SK-N-SH (cell line): ENCODE results near the gene CDC34.

Experiments used
- NFIC ChIP-seq: IDR thresholded peaks from 2 replicates; pipeline ENCODE4 v1.4.0; 2012; ENCODE audit warnings: borderline replicate concordance
- POLR2AphosphoS5 ChIP-seq: IDR thresholded peaks from 2 replicates; pipeline ENCODE4 v1.6.1; 2012; ENCODE audit warnings: low read depth, low read length
- RFX5 ChIP-seq: IDR thresholded peaks from 2 replicates; pipeline ENCODE4 v1.6.1; 2012; ENCODE audit warnings: mild to moderate bottlenecking, improper control_type of control experiment, low read length
- YY1 ChIP-seq: IDR thresholded peaks from 2 replicates; pipeline ENCODE4 v1.4.0; 2012; ENCODE audit warnings: low read depth, mild to moderate bottlenecking
- TF ChIP-seq, protein P1 (sequence below): fragments of 200-600 bp; sonication (generic); IDR thresholded peaks from 2 replicates; pipeline ENCODE4 v1.6.1; 2017; ENCODE audit warnings: antibody characterized with exemption, mild to moderate bottlenecking, moderate library complexity
- TF ChIP-seq, protein P2 (sequence below): IDR thresholded peaks from 2 replicates; pipeline ENCODE4 v1.4.0; 2012; ENCODE audit warnings: low read depth, borderline replicate concordance
- TF ChIP-seq, protein P3 (sequence below): IDR thresholded peaks from 2 replicates; pipeline ENCODE4 v1.4.0; 2012; ENCODE audit warnings: low read depth

DNA sequence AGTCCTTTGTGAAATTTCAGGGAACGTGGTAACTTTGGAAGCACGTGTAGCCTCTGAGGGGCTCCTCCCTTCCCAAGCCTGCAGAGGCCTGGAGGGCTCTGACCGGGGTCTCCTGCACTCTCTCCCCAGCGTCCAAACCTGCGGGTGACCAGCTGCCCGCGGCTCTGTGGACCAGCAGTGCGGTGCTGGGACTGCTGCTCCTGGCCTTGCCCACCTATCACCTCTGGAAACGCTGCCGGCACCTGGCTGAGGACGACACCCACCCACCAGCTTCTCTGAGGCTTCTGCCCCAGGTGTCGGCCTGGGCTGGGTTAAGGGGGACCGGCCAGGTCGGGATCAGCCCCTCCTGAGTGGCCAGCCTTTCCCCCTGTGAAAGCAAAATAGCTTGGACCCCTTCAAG, 26.9 kb upstream of the CDC34 start:
- TF ChIP-seq, protein P1, sequence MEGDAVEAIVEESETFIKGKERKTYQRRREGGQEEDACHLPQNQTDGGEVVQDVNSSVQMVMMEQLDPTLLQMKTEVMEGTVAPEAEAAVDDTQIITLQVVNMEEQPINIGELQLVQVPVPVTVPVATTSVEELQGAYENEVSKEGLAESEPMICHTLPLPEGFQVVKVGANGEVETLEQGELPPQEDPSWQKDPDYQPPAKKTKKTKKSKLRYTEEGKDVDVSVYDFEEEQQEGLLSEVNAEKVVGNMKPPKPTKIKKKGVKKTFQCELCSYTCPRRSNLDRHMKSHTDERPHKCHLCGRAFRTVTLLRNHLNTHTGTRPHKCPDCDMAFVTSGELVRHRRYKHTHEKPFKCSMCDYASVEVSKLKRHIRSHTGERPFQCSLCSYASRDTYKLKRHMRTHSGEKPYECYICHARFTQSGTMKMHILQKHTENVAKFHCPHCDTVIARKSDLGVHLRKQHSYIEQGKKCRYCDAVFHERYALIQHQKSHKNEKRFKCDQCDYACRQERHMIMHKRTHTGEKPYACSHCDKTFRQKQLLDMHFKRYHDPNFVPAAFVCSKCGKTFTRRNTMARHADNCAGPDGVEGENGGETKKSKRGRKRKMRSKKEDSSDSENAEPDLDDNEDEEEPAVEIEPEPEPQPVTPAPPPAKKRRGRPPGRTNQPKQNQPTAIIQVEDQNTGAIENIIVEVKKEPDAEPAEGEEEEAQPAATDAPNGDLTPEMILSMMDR: no peak
- TF ChIP-seq YY1 (no peak), POLR2AphosphoS5 (no peak), RFX5 (no peak), NFIC (no peak)
- TF ChIP-seq, protein P2, sequence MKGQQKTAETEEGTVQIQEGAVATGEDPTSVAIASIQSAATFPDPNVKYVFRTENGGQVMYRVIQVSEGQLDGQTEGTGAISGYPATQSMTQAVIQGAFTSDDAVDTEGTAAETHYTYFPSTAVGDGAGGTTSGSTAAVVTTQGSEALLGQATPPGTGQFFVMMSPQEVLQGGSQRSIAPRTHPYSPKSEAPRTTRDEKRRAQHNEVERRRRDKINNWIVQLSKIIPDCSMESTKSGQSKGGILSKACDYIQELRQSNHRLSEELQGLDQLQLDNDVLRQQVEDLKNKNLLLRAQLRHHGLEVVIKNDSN: no peak
- TF ChIP-seq, protein P3, sequence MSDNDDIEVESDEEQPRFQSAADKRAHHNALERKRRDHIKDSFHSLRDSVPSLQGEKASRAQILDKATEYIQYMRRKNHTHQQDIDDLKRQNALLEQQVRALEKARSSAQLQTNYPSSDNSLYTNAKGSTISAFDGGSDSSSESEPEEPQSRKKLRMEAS: no peak
